Neural progenitor cell (in vitro differentiated cells): ENCODE measurements around the gene PRKCD. TPM values are rescaled to one million over a fixed set of nuclear protein-coding genes. Genes with fewer than 3 reads are reported as not detected.

Source experiments
- DNase-seq: peaks from one replicate; pipeline ENCODE4 v3.0.0-alpha.2; 2016; ENCODE audit warnings: low spot score
- H2AFZ ChIP-seq: fragments of 200-600 bp; sonication (generic); replicated peaks from 2 replicates; pipeline ENCODE4 v1.6.1; 2016; ENCODE audit warnings: antibody characterized with exemption
- H3F3A ChIP-seq: fragments of 200-600 bp; sonication (generic); 2 replicates; pipeline ENCODE4 v1.6.1; 2016; ENCODE audit warnings: antibody characterized with exemption, low read depth
- H3K27ac ChIP-seq: fragments of 200-600 bp; sonication (generic); 2 replicates; pipeline ENCODE4 v1.5.1; 2016; ENCODE audit warnings: mild to moderate bottlenecking
- H3K27me3 ChIP-seq: fragments of 200-600 bp; sonication (generic); 2 replicates; pipeline ENCODE4 v1.6.1; 2016; ENCODE audit warnings: mild to moderate bottlenecking, moderate library complexity
- H3K36me3 ChIP-seq: fragments of 200-600 bp; sonication (generic); 2 replicates; pipeline ENCODE4 v1.5.1; 2016
- H3K4me1 ChIP-seq: fragments of 200-600 bp; sonication (generic); 2 replicates; pipeline ENCODE4 v1.6.1; 2016; ENCODE audit warnings: mixed run types
- H3K4me2 ChIP-seq: fragments of 200-600 bp; sonication (generic); 2 replicates; pipeline ENCODE4 v1.6.1; 2016
- H3K4me3 ChIP-seq: fragments of 200-600 bp; sonication (generic); 2 replicates; pipeline ENCODE4 v1.5.1; 2016
- H3K79me2 ChIP-seq: fragments of 200-600 bp; sonication (generic); 2 replicates; pipeline ENCODE4 v1.6.1; 2016; ENCODE audit warnings: low read depth
- H3K9ac ChIP-seq: fragments of 200-600 bp; sonication (generic); 2 replicates; pipeline ENCODE4 v1.6.1; 2016
- H3K9me3 ChIP-seq: fragments of 200-600 bp; sonication (generic); 2 replicates; pipeline ENCODE4 v1.5.1; 2016; ENCODE audit warnings: low read depth
- H4K20me1 ChIP-seq: fragments of 200-600 bp; sonication (generic); 2 replicates; pipeline ENCODE4 v1.6.1; 2016; ENCODE audit warnings: low read depth
- H3K27ac Mint-ChIP-seq: 3 replicates; pipeline ENCODE4 v1.8.0; 2021; ENCODE audit warnings: mixed read lengths
- H3K27me3 Mint-ChIP-seq: 2 replicates; pipeline ENCODE4 v1.8.0; 2022; ENCODE audit warnings: low read depth, mild to moderate bottlenecking, inconsistent platforms, moderate library complexity, mixed read lengths; ENCODE audit not compliant: insufficient read depth
- H3K36me3 Mint-ChIP-seq: 3 replicates; pipeline ENCODE4 v1.8.0; 2021; ENCODE audit warnings: mixed read lengths
- H3K4me1 Mint-ChIP-seq: 3 replicates; pipeline ENCODE4 v1.8.0; 2021; ENCODE audit warnings: mixed read lengths
- H3K4me3 Mint-ChIP-seq: 3 replicates; pipeline ENCODE4 v1.8.0; 2021; ENCODE audit warnings: mild to moderate bottlenecking, moderate library complexity, mixed read lengths
- H3K9me3 Mint-ChIP-seq: 3 replicates; pipeline ENCODE4 v1.8.0; 2020; ENCODE audit warnings: mixed read lengths
- EZH2 ChIP-seq: fragments of 200-600 bp; sonication (generic); IDR thresholded peaks from 2 replicates; pipeline ENCODE4 v1.6.1; 2017; ENCODE audit warnings: antibody characterized with exemption, mild to moderate bottlenecking, moderate library complexity
- EZH2phosphoT487 ChIP-seq: fragments of 200-600 bp; sonication (generic); IDR thresholded peaks from 2 replicates; pipeline ENCODE4 v1.6.1; 2017; ENCODE audit warnings: antibody characterized with exemption
- total RNA-seq: library from RNA; depleted of rRNA; stranded (reverse); fragments of >200 nt; gene quantifications from 2 replicates; pipeline ENCODE4 v1.2.3, GENCODE V29; 2015; ENCODE audit warnings: low replicate concordance
- TF ChIP-seq, protein P1 (sequence below): fragments of 200-600 bp; sonication (generic); IDR thresholded peaks from 2 replicates; pipeline ENCODE4 v1.5.1; 2017; ENCODE audit warnings: antibody characterized with exemption, mild to moderate bottlenecking

Gene PRKCD
- total RNA-seq, 1 donor from 2014 or later, result 8.9 TPM

DNA sequence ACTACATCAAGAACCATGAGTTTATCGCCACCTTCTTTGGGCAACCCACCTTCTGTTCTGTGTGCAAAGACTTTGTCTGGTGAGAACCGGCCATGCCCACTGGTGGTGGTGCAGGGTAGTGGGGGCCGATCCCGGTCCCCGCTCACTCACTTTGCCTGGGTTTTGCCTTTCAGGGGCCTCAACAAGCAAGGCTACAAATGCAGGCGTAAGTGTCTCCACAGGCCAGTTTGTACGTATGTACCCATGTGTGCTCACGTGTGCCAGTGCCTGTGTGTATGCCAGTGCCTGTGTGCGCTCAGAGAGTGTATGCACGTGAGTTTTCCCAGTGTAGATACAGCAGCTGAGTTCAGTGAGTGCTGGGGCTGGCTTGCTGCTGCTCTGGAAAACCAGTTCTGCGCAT is 20.5 kb downstream of the PRKCD start:
- Histone ChIP-seq H3K9me3 (no peaks in the 10 kb centered on the region), H3K4me3 (no peak overlapping the region), H3K79me2 (no peaks in the 10 kb centered on the region), H4K20me1 (no peaks in the 10 kb centered on the region), H3K9ac (no peak overlapping the region), H3K4me2 (no peak overlapping the region), H3K4me1 (peaks cover 6% of the 10 kb centered on the region), H2AFZ (no peak overlapping the region), H3K27me3 (no peaks in the 10 kb centered on the region), H3K27ac (no peak overlapping the region), H3F3A (no peaks in the 10 kb centered on the region), H3K36me3 (no peaks in the 10 kb centered on the region)
- H3K4me3 Mint-ChIP-seq, result no peak overlapping the region
- no peak overlapping the region for H3K27ac Mint-ChIP-seq
- DNase-seq, result no peak
- H3K27me3 Mint-ChIP-seq, result peaks cover 4% of the 10 kb centered on the region
- TF ChIP-seq EZH2phosphoT487 (no peak), EZH2 (no peak)
- TF ChIP-seq, protein P1, sequence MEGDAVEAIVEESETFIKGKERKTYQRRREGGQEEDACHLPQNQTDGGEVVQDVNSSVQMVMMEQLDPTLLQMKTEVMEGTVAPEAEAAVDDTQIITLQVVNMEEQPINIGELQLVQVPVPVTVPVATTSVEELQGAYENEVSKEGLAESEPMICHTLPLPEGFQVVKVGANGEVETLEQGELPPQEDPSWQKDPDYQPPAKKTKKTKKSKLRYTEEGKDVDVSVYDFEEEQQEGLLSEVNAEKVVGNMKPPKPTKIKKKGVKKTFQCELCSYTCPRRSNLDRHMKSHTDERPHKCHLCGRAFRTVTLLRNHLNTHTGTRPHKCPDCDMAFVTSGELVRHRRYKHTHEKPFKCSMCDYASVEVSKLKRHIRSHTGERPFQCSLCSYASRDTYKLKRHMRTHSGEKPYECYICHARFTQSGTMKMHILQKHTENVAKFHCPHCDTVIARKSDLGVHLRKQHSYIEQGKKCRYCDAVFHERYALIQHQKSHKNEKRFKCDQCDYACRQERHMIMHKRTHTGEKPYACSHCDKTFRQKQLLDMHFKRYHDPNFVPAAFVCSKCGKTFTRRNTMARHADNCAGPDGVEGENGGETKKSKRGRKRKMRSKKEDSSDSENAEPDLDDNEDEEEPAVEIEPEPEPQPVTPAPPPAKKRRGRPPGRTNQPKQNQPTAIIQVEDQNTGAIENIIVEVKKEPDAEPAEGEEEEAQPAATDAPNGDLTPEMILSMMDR, result no peak
- H3K4me1 Mint-ChIP-seq, result peaks cover 12% of the 10 kb centered on the region
- H3K9me3 Mint-ChIP-seq, result no peaks in the 10 kb centered on the region
- no peaks in the 10 kb centered on the region for H3K36me3 Mint-ChIP-seq

DNA sequence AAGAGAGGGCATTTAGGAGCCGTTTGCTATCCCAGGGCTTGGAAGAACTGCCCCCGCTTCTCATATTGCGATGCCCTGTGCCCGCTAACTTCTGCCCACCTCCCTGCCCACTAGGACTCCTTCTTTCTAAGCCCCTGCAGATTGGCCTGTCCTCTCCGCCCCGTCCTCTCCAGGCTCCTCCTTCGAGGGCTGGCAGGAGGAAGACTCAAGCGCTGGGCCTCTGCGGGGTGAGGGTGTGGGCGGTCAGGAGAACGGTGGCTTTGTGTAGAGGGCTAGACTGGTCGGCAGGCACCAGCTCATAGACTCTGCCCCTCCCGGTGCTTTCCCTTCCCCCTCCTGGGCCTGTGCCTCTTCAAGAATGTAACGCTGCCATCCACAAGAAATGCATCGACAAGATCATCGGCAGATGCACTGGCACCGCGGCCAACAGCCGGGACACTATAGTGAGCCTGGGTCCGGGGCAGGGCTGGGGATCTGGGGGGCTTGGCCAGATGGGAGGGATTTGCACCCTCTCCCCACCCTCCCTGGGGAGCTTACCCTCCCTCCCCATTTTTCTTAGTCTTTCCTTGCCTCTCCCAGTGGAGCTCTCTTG is 21.9 kb downstream of the PRKCD start:
- H3F3A ChIP-seq, result no peaks in the 10 kb centered on the region
- no peak overlapping the region for H3K9ac ChIP-seq
- H3K9me3 ChIP-seq, result no peaks in the 10 kb centered on the region
- Mint-ChIP-seq H3K36me3 (no peaks in the 10 kb centered on the region), H3K9me3 (no peaks in the 10 kb centered on the region), H3K27ac (no peak overlapping the region), H3K27me3 (peaks cover 4% of the 10 kb centered on the region), H3K4me1 (peaks cover 12% of the 10 kb centered on the region), H3K4me3 (no peak overlapping the region)
- TF ChIP-seq, protein P1, result no peak
- TF ChIP-seq EZH2phosphoT487, result no peak
- no peak for TF ChIP-seq EZH2
- no peaks in the 10 kb centered on the region for H3K79me2 ChIP-seq
- no peaks in the 10 kb centered on the region for H3K27me3 ChIP-seq
- H3K4me1 ChIP-seq, result peaks cover 6% of the 10 kb centered on the region
- H3K27ac ChIP-seq, result no peak overlapping the region
- no peak overlapping the region for H3K4me3 ChIP-seq
- H3K4me2 ChIP-seq, result no peak overlapping the region
- no peaks in the 10 kb centered on the region for H4K20me1 ChIP-seq
- H3K36me3 ChIP-seq, result no peaks in the 10 kb centered on the region
- no peak for DNase-seq
- H2AFZ ChIP-seq, result no peak overlapping the region

DNA sequence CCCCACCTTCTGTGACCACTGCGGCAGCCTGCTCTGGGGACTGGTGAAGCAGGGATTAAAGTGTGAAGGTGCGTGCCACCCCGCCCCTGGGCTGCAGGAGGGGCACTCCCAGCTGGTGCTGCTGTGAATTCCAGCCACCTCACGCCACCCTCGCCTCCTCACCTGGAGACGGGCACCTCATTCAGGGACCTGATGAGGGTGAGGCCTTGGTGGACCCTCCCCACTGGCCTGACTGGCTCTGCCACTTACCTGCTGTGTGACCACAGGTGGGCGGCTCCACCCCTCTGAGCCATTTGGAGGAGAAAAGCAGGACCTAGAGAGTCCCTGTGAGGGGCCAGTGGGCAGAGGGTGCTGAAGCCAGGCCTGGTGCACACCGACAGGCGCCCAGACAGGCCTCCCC is 22.5 kb downstream of the PRKCD start:
- Histone ChIP-seq H3K36me3 (no peaks in the 10 kb centered on the region), H3K4me1 (peaks cover 6% of the 10 kb centered on the region), H4K20me1 (no peaks in the 10 kb centered on the region), H3F3A (no peaks in the 10 kb centered on the region), H3K79me2 (no peaks in the 10 kb centered on the region), H3K9me3 (no peaks in the 10 kb centered on the region), H3K4me3 (no peak overlapping the region), H3K27me3 (no peaks in the 10 kb centered on the region), H2AFZ (no peak overlapping the region), H3K27ac (no peak overlapping the region), H3K4me2 (no peak overlapping the region), H3K9ac (no peak overlapping the region)
- H3K9me3 Mint-ChIP-seq, result no peaks in the 10 kb centered on the region
- H3K27me3 Mint-ChIP-seq, result peaks cover 4% of the 10 kb centered on the region
- no peak for DNase-seq
- H3K4me3 Mint-ChIP-seq, result no peak overlapping the region
- no peaks in the 10 kb centered on the region for H3K36me3 Mint-ChIP-seq
- TF ChIP-seq EZH2, result no peak
- TF ChIP-seq, protein P1, result no peak
- TF ChIP-seq EZH2phosphoT487, result no peak
- H3K4me1 Mint-ChIP-seq, result peaks cover 12% of the 10 kb centered on the region
- H3K27ac Mint-ChIP-seq, result no peak overlapping the region
